ENCODE measurements around the gene ARHGAP42.

- no peak for TF ChIP-seq POLR2A (IDR thresholded peaks at IDR 0.05)
- no peak for TF ChIP-seq CTCF (IDR thresholded peaks at IDR 0.05)
These were observed 344.6 kb downstream of the ARHGAP42 start for GRCh38 chr11:101031713-101032112.
